Measurements from ENCODE around the gene PIGL. TPM values are rescaled to one million over a fixed set of nuclear protein-coding genes. Genes with fewer than 3 reads are reported as not detected.

The PIGL gene
- total and polyA plus RNA-seq, 10 donors = 14.5 to 81.9 (median 59.6) TPM

- peaks cover 0 to 56% (median 4%) of the 10 kb centered on the region in 6 donors for H3K36me3 ChIP-seq
- H3K27me3 ChIP-seq (replicated peaks in 1 of 7) = no peaks in the 10 kb centered on the region
- H3K9me3 ChIP-seq = no peaks in the 10 kb centered on the region
- WGBS, 5 donors = 76 to 91% (median 89%) methylated on average over 7 of the region's 7 CpGs
- no peak overlapping the region for H3K27ac ChIP-seq
- DNase-seq = no peak
- TF ChIP-seq POLR2AphosphoS5 (IDR thresholded peaks at IDR 0.05) (no peak), CTCF (IDR thresholded peaks at IDR 0.05 in 8 of 11, conservative IDR thresholded peaks at IDR 0.05 in 3 of 11) (no peak), POLR2A (IDR thresholded peaks at IDR 0.05) (no peak)
- no peak overlapping the region for H3K4me3 ChIP-seq
- intact Hi-C loops (cut with DNase I; ENCODE audit: low total_unique reads) = no loop called here
- peaks cover 0 to 6% (median 0%) of the 10 kb centered on the region in 6 donors for H3K4me1 ChIP-seq
Measured at GRCh38 chr17:16313139-16314090, 96.4 kb downstream of the PIGL start.

GRCh38 chr17:16314189-16314588 is 97.2 kb downstream of the PIGL start:
- Histone ChIP-seq H3K27ac (no peak overlapping the region), H3K4me3 (no peak overlapping the region), H3K36me3 (peaks cover 0 to 63% (median 7%) of the 10 kb centered on the region in 6 donors), H3K4me1 (peaks cover 0 to 6% (median 0%) of the 10 kb centered on the region in 6 donors), H3K27me3 (replicated peaks in 1 of 7) (no peaks in the 10 kb centered on the region), H3K9me3 (no peaks in the 10 kb centered on the region)
- TF ChIP-seq POLR2AphosphoS5 (IDR thresholded peaks at IDR 0.05) (no peak), POLR2A (IDR thresholded peaks at IDR 0.05) (no peak), CTCF (IDR thresholded peaks at IDR 0.05 in 8 of 11, conservative IDR thresholded peaks at IDR 0.05 in 3 of 11) (no peak)
- DNase-seq = no peak
- intact Hi-C loops (cut with DNase I; ENCODE audit: low total_unique reads) = no loop called here

- DNase-seq = no peak
- H3K9me3 ChIP-seq = no peaks in the 10 kb centered on the region
- TF ChIP-seq CTCF (IDR thresholded peaks at IDR 0.05 in 8 of 11, conservative IDR thresholded peaks at IDR 0.05 in 3 of 11) = no peak
- TF ChIP-seq POLR2AphosphoS5 (IDR thresholded peaks at IDR 0.05) = no peak
- no peak for TF ChIP-seq POLR2A (IDR thresholded peaks at IDR 0.05)
- H3K4me1 ChIP-seq = peaks cover 0 to 6% (median 0%) of the 10 kb centered on the region in 6 donors
- H3K4me3 ChIP-seq = no peak overlapping the region
- peaks cover 0 to 70% (median 7%) of the 10 kb centered on the region in 6 donors for H3K36me3 ChIP-seq
- intact Hi-C loops (cut with DNase I; ENCODE audit: low total_unique reads) = no loop called here
- H3K27ac ChIP-seq = no peak overlapping the region
- no peaks in the 10 kb centered on the region for H3K27me3 ChIP-seq (replicated peaks in 1 of 7)
- WGBS, 5 donors = 94 to 100% (median 98%) methylated on average over 3 of the region's 3 CpGs
Measured at GRCh38 chr17:16314859-16315258, 97.8 kb downstream of the PIGL start.

- H3K27me3 ChIP-seq (replicated peaks in 1 of 7) = no peaks in the 10 kb centered on the region
- 60 to 88% (median 84%) methylated on average over 2 to 3 of the region's 3 CpGs for WGBS, 5 donors
- no peak overlapping the region for H3K4me3 ChIP-seq
- intact Hi-C loops (cut with DNase I; ENCODE audit: low total_unique reads) = no loop called here
- TF ChIP-seq POLR2A (IDR thresholded peaks at IDR 0.05) (no peak), POLR2AphosphoS5 (IDR thresholded peaks at IDR 0.05) (no peak)
- H3K27ac ChIP-seq = no peak overlapping the region
- peaks cover 0 to 84% (median 8%) of the 10 kb centered on the region in 6 donors for H3K36me3 ChIP-seq
- no peak for DNase-seq
- no peaks in the 10 kb centered on the region for H3K9me3 ChIP-seq
- no peaks in the 10 kb centered on the region for H3K4me1 ChIP-seq
Measured at GRCh38 chr17:16319969-16320368, 103.0 kb downstream of the PIGL start.

Measured in spleen (tissue), 11 donors.